K562 (cell line): ENCODE results near the gene CTNNA3. TPM values are rescaled to one million over a fixed set of nuclear protein-coding genes. Genes with fewer than 3 reads are reported as not detected.

Experiments
- ZBTB40 ChIP-seq, 2 experiments: fragments of 450-650 bp in 1 of 2; sonication (generic) in 1 of 2; formaldehyde crosslinking in 1 of 2; IDR thresholded peaks; 2 replicates each; pipeline versions ENCODE4 v1.7.1 to v1.9.0; 2016 to 2022; ENCODE audit warnings: inconsistent platforms in 1 of 2, mild to moderate bottlenecking in 1 of 2, missing genetic modification reagents in 1 of 2
- ZEB2 ChIP-seq: fragments of 450-650 bp; IDR thresholded peaks from 2 replicates; pipeline ENCODE4 v1.6.1; 2016
- polyA plus RNA-seq, 8 experiments: library from polyadenylated mRNA; depleted of rRNA in 4 of 8; stranded (reverse) in 5 of 8; unstranded in 3 of 8; fragments of >200 nt; fragmentation: Nextera tagmentation in 2 of 8; fragmentation: Illumina TruSeq in 1 of 8; extraction: Ambion mirVana in 2 of 8; extraction: Trizol in 1 of 8; gene quantifications; 2 replicates each; pipeline versions ENCODE4 v1.2.1 to v1.2.3, GENCODE V29; 2011 to 2014; ENCODE audit warnings: inconsistent platforms in 1 of 8, missing spikeins in 1 of 8
- total RNA-seq, 7 experiments: library from RNA; depleted of rRNA in 6 of 7; stranded (reverse); fragments of >200 nt in 6 of 7; fragmentation: Illumina TruSeq in 2 of 7; extraction: Trizol in 2 of 7; gene quantifications; 2 replicates each; pipeline versions ENCODE4 v1.2.1 to v1.2.3, GENCODE V29; 2011 to 2021; ENCODE audit warnings: low replicate concordance in 1 of 7

Gene CTNNA3
- total and polyA plus RNA-seq, 9 of the 15 experiments (the other 6 are each of a cell fraction or from before 2014, with no cell fraction given), result 0.04 TPM; not detected in 8

DNA sequence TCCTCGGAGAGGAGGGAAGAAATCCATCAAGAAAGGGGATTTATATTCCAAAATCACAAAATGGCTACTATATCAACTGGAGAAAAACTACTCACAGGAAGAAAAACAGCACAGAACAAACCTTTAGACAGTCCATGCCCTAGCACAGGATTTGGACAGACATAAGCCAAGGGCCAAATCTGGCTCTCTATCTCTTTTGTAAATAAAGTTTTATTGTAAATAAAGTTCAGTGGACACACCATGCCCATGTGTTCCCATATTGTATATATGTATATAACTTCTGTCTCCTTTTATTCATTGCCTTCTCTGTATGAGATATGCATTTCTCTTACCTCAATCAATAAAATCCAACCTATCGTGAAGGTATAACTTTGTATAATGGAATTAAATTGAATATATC is 1513.0 kb downstream of the CTNNA3 start (continued):
- TF ChIP-seq ZBTB40 (IDR thresholded peaks at IDR 0.05) (peak; percentile 64; the same call in 1 of the 2 replicates), ZBTB40 (CRISPR knock-in tag; IDR thresholded peaks at IDR 0.05) (no peak), ZEB2 (no peak)
